ENCODE data around the gene ICAM5. TPM values are rescaled to one million over a fixed set of nuclear protein-coding genes. Genes with fewer than 3 reads are reported as not detected.
A peak's percentile ranks its signal among the peaks of the same experiment; 100 is the strongest.
"Not testable (repeated sequence)": the region's sequence is repeated elsewhere in the genome, so short reads cannot be mapped to it uniquely, and the experiment has no call there.

Gene ICAM5
- total and polyA plus RNA-seq, 4 donors: 1.4 to 3.7 (median 2.5) TPM

GRCh38 chr19:10332158-10332964 lies 42.6 kb downstream of the ICAM5 start:
- peaks cover 40% of the 10 kb centered on the region for H3K36me3 ChIP-seq (ENCODE audit: control insufficient read depth, insufficient read depth, low read length)
- peak overlapping the region; percentile 99 for H3K4me3 ChIP-seq (ENCODE audit: low read depth, low read length)
- WGBS (ENCODE audit: insufficient coverage): 31% methylated on average over 17 of the region's 18 CpGs
- H3K4me1 ChIP-seq (ENCODE audit: control insufficient read depth, insufficient read depth, low read length): peaks cover 38% of the 10 kb centered on the region
- H3K27me3 ChIP-seq (ENCODE audit: control insufficient read depth, insufficient read depth, low read length): no peaks in the 10 kb centered on the region
- DNase-seq (ENCODE audit: low read depth in 4 of 6, low spot score in 6 of 6): no peak
- H3K27ac ChIP-seq (ENCODE audit: low read depth, low read length): peak overlapping the region; percentile 99
- H3K9me3 ChIP-seq (ENCODE audit: control insufficient read depth, insufficient read depth, low read length): no peaks in the 10 kb centered on the region

- under 1% methylated on average over 75 of the region's 82 CpGs for WGBS (ENCODE audit: insufficient coverage)
- Histone ChIP-seq H3K27me3 (ENCODE audit: control insufficient read depth, insufficient read depth, low read length) (no peaks in the 10 kb centered on the region), H3K4me3 (ENCODE audit: low read depth, low read length) (peak within 1 kb of the TSS; percentile 99), H3K9me3 (ENCODE audit: control insufficient read depth, insufficient read depth, low read length) (no peaks in the 10 kb centered on the region), H3K36me3 (ENCODE audit: control insufficient read depth, insufficient read depth, low read length) (peaks cover 32% of the 10 kb centered on the region), H3K4me1 (ENCODE audit: control insufficient read depth, insufficient read depth, low read length) (peaks cover 38% of the 10 kb centered on the region), H3K27ac (ENCODE audit: low read depth, low read length) (peak within 1 kb of the TSS; percentile 99)
- DNase-seq (ENCODE audit: low read depth in 4 of 6, low spot score in 6 of 6): peak; percentile 91 to 99 (median 97)
Measured at GRCh38 chr19:10332965-10333757, 43.4 kb downstream of the ICAM5 start, which contains the start of gene RAVER1. Gene RAVER1 (minus strand): TSS chr19:10333529. CDS start chr19:10333507, 22 bp downstream.

- Histone ChIP-seq H3K4me3 (ENCODE audit: low read depth, low read length) (peak overlapping the region; percentile 99), H3K27ac (ENCODE audit: low read depth, low read length) (peak overlapping the region; percentile 99), H3K27me3 (ENCODE audit: control insufficient read depth, insufficient read depth, low read length) (no peaks in the 10 kb centered on the region), H3K9me3 (ENCODE audit: control insufficient read depth, insufficient read depth, low read length) (no peaks in the 10 kb centered on the region), H3K36me3 (ENCODE audit: control insufficient read depth, insufficient read depth, low read length) (peaks cover 24% of the 10 kb centered on the region), H3K4me1 (ENCODE audit: control insufficient read depth, insufficient read depth, low read length) (peaks cover 38% of the 10 kb centered on the region)
- DNase-seq (ENCODE audit: low read depth in 4 of 6, low spot score in 6 of 6): no peak
- WGBS (ENCODE audit: insufficient coverage): 5% methylated on average over 43 of the region's 44 CpGs
Measured at GRCh38 chr19:10333758-10334587, 44.2 kb downstream of the ICAM5 start.

- Histone ChIP-seq H3K27me3 (ENCODE audit: control insufficient read depth, insufficient read depth, low read length) (no peaks in the 10 kb centered on the region), H3K4me1 (ENCODE audit: control insufficient read depth, insufficient read depth, low read length) (peaks cover 38% of the 10 kb centered on the region), H3K27ac (ENCODE audit: low read depth, low read length) (peak overlapping the region; percentile 67), H3K4me3 (ENCODE audit: low read depth, low read length) (peak overlapping the region; percentile 99), H3K36me3 (ENCODE audit: control insufficient read depth, insufficient read depth, low read length) (peaks cover 19% of the 10 kb centered on the region), H3K9me3 (ENCODE audit: control insufficient read depth, insufficient read depth, low read length) (no peaks in the 10 kb centered on the region)
- 3% methylated on average over 59 of the region's 59 CpGs for WGBS (ENCODE audit: insufficient coverage)
- peak in 4 of 6 donors; percentile 35 to 88 (median 62) for DNase-seq (ENCODE audit: low read depth in 4 of 6, low spot score in 6 of 6)
Measured at GRCh38 chr19:10334588-10335351, 45.0 kb downstream of the ICAM5 start.

- 46% methylated on average over 23 of the region's 26 CpGs for WGBS (ENCODE audit: insufficient coverage)
Measured at GRCh38 chr19:10335352-10335985, 45.7 kb downstream of the ICAM5 start.

GRCh38 chr19:10336725-10337124 lies 47.0 kb downstream of the ICAM5 start:
- not testable (repeated sequence) for H3K36me3 ChIP-seq (ENCODE audit: control insufficient read depth, insufficient read depth, low read length); H3K27ac ChIP-seq (ENCODE audit: low read depth, low read length); H3K27me3 ChIP-seq (ENCODE audit: control insufficient read depth, insufficient read depth, low read length); H3K9me3 ChIP-seq (ENCODE audit: control insufficient read depth, insufficient read depth, low read length); H3K4me3 ChIP-seq (ENCODE audit: low read depth, low read length); DNase-seq (ENCODE audit: low read depth in 4 of 6, low spot score in 6 of 6)
- 94% methylated on average over 9 of the region's 9 CpGs for WGBS (ENCODE audit: insufficient coverage)
- peaks cover 34% of the 10 kb centered on the region for H3K4me1 ChIP-seq (ENCODE audit: control insufficient read depth, insufficient read depth, low read length)

More at GRCh38 chr19:10335352-10335985, 45.7 kb downstream of the ICAM5 start:
- H3K4me1 ChIP-seq (ENCODE audit: control insufficient read depth, insufficient read depth, low read length): peaks cover 38% of the 10 kb centered on the region
- H3K27ac ChIP-seq (ENCODE audit: low read depth, low read length): peak overlapping the region; percentile 15
- no peak overlapping the region for H3K4me3 ChIP-seq (ENCODE audit: low read depth, low read length)
- no peak for DNase-seq (ENCODE audit: low read depth in 4 of 6, low spot score in 6 of 6)
- H3K9me3 ChIP-seq (ENCODE audit: control insufficient read depth, insufficient read depth, low read length): no peaks in the 10 kb centered on the region
- H3K36me3 ChIP-seq (ENCODE audit: control insufficient read depth, insufficient read depth, low read length): peaks cover 12% of the 10 kb centered on the region
- H3K27me3 ChIP-seq (ENCODE audit: control insufficient read depth, insufficient read depth, low read length): no peaks in the 10 kb centered on the region

- H3K27me3 ChIP-seq (ENCODE audit: control insufficient read depth, insufficient read depth, low read length): no peaks in the 10 kb centered on the region
- no peaks in the 10 kb centered on the region for H3K9me3 ChIP-seq (ENCODE audit: control insufficient read depth, insufficient read depth, low read length)
- no peak overlapping the region for H3K27ac ChIP-seq (ENCODE audit: low read depth, low read length)
- 87% methylated on average over 4 of the region's 6 CpGs for WGBS (ENCODE audit: insufficient coverage)
- H3K4me3 ChIP-seq (ENCODE audit: low read depth, low read length): no peak overlapping the region
- H3K36me3 ChIP-seq (ENCODE audit: control insufficient read depth, insufficient read depth, low read length): peaks cover 3% of the 10 kb centered on the region
- H3K4me1 ChIP-seq (ENCODE audit: control insufficient read depth, insufficient read depth, low read length): peaks cover 20% of the 10 kb centered on the region
- no peak for DNase-seq (ENCODE audit: low read depth in 4 of 6, low spot score in 6 of 6)
Measured at GRCh38 chr19:10338940-10339339, 49.2 kb downstream of the ICAM5 start.

GRCh38 chr19:10339380-10339960 lies 49.7 kb downstream of the ICAM5 start, which contains the start of gene ICAM3:
Gene ICAM3 (minus strand): TSS chr19:10339624. CDS start chr19:10339614, 10 bp downstream.
- Histone ChIP-seq H3K4me3 (ENCODE audit: low read depth, low read length) (no peak within 1 kb of the TSS), H3K27me3 (ENCODE audit: control insufficient read depth, insufficient read depth, low read length) (no peaks in the 10 kb centered on the region), H3K9me3 (ENCODE audit: control insufficient read depth, insufficient read depth, low read length) (no peaks in the 10 kb centered on the region), H3K4me1 (ENCODE audit: control insufficient read depth, insufficient read depth, low read length) (peaks cover 14% of the 10 kb centered on the region), H3K27ac (ENCODE audit: low read depth, low read length) (no peak within 1 kb of the TSS), H3K36me3 (ENCODE audit: control insufficient read depth, insufficient read depth, low read length) (peaks cover 3% of the 10 kb centered on the region)
- no peak for DNase-seq (ENCODE audit: low read depth in 4 of 6, low spot score in 6 of 6)
- WGBS (ENCODE audit: insufficient coverage): 63% methylated on average over 14 of the region's 14 CpGs

Measured in spinal cord (tissue), 10 donors.